ENCODE measurements around the gene CHMP6. TPM values are rescaled to one million over a fixed set of nuclear protein-coding genes. Genes with fewer than 3 reads are reported as not detected.

CHMP6 gene
- total RNA-seq, 2 experiments from 2014 or later, result 7.9 to 23.8 TPM

GRCh38 chr17:80970762-80971703 lies 20.6 kb upstream of the CHMP6 start:
- Histone ChIP-seq H4K20me1 (ENCODE audit: insufficient read depth, low read length) (no peaks in the 10 kb centered on the region), H3K9me2 (ENCODE audit: insufficient read depth, low read length) (no peaks in the 10 kb centered on the region), H3K4me1 (ENCODE audit: insufficient read depth, low read length, poor library complexity, severe bottlenecking) (no peaks in the 10 kb centered on the region), H3K4me3 (ENCODE audit: low read depth, low read length, poor library complexity, severe bottlenecking) (no peak overlapping the region), H3K79me2 (ENCODE audit: insufficient read depth, low read depth, low read length) (no peaks in the 10 kb centered on the region), H2AFZ (ENCODE audit: low read length) (no peak overlapping the region), H3K27ac (ENCODE audit: low read depth, low read length, poor library complexity, severe bottlenecking) (no peak overlapping the region), H3K9me3 (ENCODE audit: low read length) (no peaks in the 10 kb centered on the region), H3K4me2 (ENCODE audit: low read length) (no peak overlapping the region), H3K36me3 (ENCODE audit: insufficient read depth, low read length) (no peaks in the 10 kb centered on the region)
- TF ChIP-seq EZH2phosphoT487 (IDR thresholded peaks at IDR 0.05; ENCODE audit: borderline replicate concordance, low read depth, low read length) (no peak), CTCF (conservative IDR thresholded peaks at IDR 0.05; ENCODE audit: low read length) (no peak)
- BruUV-seq (replicated peaks), result no TSS peak
- no peak for DNase-seq (ENCODE audit: low spot score)
- intact Hi-C loops (cut with micrococcal nuclease; ENCODE audit: unreplicated experiment), result no loop called here
- CTCF ChIA-PET (ENCODE audit: unreplicated experiment), result interaction anchor here (0.6 kb wide), 2 partner anchors 106 to 394 kb away, joined by 3 read pairs; no protein-coding TSS in a partner anchor
- POLR2A ChIA-PET, result no interaction called here

GRCh38 chr17:80971704-80972304 lies 19.8 kb upstream of the CHMP6 start:
- H3K4me3 ChIP-seq (ENCODE audit: low read depth, low read length, poor library complexity, severe bottlenecking), result no peak overlapping the region
- H2AFZ ChIP-seq (ENCODE audit: low read length), result no peak overlapping the region
- no peak overlapping the region for H3K4me2 ChIP-seq (ENCODE audit: low read length)
- ChIA-PET CTCF (ENCODE audit: unreplicated experiment) (no interaction called here), POLR2A (no interaction called here)
- H3K4me1 ChIP-seq (ENCODE audit: insufficient read depth, low read length, poor library complexity, severe bottlenecking), result no peaks in the 10 kb centered on the region
- no peak for DNase-seq (ENCODE audit: low spot score)
- TF ChIP-seq EZH2phosphoT487 (IDR thresholded peaks at IDR 0.05; ENCODE audit: borderline replicate concordance, low read depth, low read length) (no peak), CTCF (conservative IDR thresholded peaks at IDR 0.05; ENCODE audit: low read length) (no peak)
- H3K79me2 ChIP-seq (ENCODE audit: insufficient read depth, low read depth, low read length), result no peaks in the 10 kb centered on the region
- H3K27ac ChIP-seq (ENCODE audit: low read depth, low read length, poor library complexity, severe bottlenecking), result no peak overlapping the region
- no TSS peak for BruUV-seq (replicated peaks)
- no peaks in the 10 kb centered on the region for H4K20me1 ChIP-seq (ENCODE audit: insufficient read depth, low read length)
- intact Hi-C loops (cut with micrococcal nuclease; ENCODE audit: unreplicated experiment), result no loop called here
- no peaks in the 10 kb centered on the region for H3K9me2 ChIP-seq (ENCODE audit: insufficient read depth, low read length)
- H3K9me3 ChIP-seq (ENCODE audit: low read length), result no peaks in the 10 kb centered on the region
- no peaks in the 10 kb centered on the region for H3K36me3 ChIP-seq (ENCODE audit: insufficient read depth, low read length)

- no TSS peak for BruUV-seq (replicated peaks)
- Histone ChIP-seq H3K4me3 (ENCODE audit: low read depth, low read length, poor library complexity, severe bottlenecking) (no peak overlapping the region), H4K20me1 (ENCODE audit: insufficient read depth, low read length) (no peaks in the 10 kb centered on the region), H3K36me3 (ENCODE audit: insufficient read depth, low read length) (no peaks in the 10 kb centered on the region), H3K4me2 (ENCODE audit: low read length) (no peak overlapping the region), H2AFZ (ENCODE audit: low read length) (no peak overlapping the region), H3K79me2 (ENCODE audit: insufficient read depth, low read depth, low read length) (no peaks in the 10 kb centered on the region), H3K9me3 (ENCODE audit: low read length) (no peaks in the 10 kb centered on the region), H3K9me2 (ENCODE audit: insufficient read depth, low read length) (no peaks in the 10 kb centered on the region), H3K27ac (ENCODE audit: low read depth, low read length, poor library complexity, severe bottlenecking) (no peak overlapping the region), H3K4me1 (ENCODE audit: insufficient read depth, low read length, poor library complexity, severe bottlenecking) (no peaks in the 10 kb centered on the region)
- no peak for DNase-seq (ENCODE audit: low spot score)
- TF ChIP-seq CTCF (conservative IDR thresholded peaks at IDR 0.05; ENCODE audit: low read length), result no peak
- TF ChIP-seq EZH2phosphoT487 (IDR thresholded peaks at IDR 0.05; ENCODE audit: borderline replicate concordance, low read depth, low read length), result no peak
- ChIA-PET CTCF (ENCODE audit: unreplicated experiment) (no interaction called here), POLR2A (no interaction called here)
- intact Hi-C loops (cut with micrococcal nuclease; ENCODE audit: unreplicated experiment), result no loop called here
Observed at GRCh38 chr17:80976701-80977100, 14.9 kb upstream of the CHMP6 start.

Data from OCI-LY7 (cell line).